Stimulated activated CD8-positive, alpha-beta memory T cell treated with anti-CD3 and anti-CD28 coated beads, Interleukin-15, amount 100 ng/mL, for 48 hours (primary cell): ENCODE results near the gene LEP.
"Not testable (repeated sequence)": the region's sequence is repeated elsewhere in the genome, so short reads cannot be mapped to it uniquely, and the experiment has no call there.

Experiments
- DNase-seq, 2 donors: peaks; one replicate each; pipeline ENCODE4 v3.0.0-alpha.2; 2020; ENCODE audit warnings: low read depth in 2 of 2

The LEP gene

GRCh38 chr7:128210590-128211570 is 30.2 kb upstream of the LEP start:
- DNase-seq, result no peak

DNA sequence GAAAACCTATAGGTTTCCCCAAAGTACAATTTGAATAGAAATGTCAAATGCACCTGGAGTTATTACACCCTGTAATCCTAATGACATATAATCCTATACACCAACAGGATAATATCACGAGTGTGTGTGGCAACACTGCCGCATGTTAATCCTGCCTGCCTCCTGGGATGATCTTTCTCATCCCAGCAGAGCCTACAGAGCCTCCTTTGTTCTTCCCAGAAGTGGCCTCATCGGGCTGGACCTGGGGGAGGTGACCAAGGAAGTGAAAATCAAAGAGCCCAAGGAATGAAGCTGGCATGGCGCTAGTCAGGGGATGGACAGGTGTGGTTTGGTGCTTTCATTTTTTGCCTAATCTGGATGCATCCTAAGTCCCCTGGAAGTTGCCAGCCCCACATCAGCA is 29.5 kb upstream of the LEP start:
- no peak for DNase-seq

- no peak for DNase-seq
These were observed 26.6 kb upstream of the LEP start for GRCh38 chr7:128214463-128214862.

DNA sequence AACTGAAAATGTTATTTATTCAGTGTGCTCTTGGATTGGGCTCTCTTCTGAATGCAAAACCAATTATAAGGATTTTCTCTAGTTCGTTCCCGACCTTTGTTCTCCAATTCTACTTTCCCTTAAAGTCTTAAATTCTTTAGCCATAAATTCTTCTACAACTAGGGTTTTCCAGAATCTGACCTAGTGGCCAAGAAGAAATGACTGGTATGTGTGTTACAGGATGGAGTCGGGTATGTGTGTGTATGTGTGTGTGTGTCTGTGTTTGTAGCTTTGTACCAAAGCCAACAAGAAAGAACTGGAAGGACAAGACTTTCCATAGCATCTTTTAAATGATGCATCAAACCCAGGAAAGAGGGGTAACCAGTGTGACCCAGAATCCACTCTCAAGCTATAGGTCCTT is 25.8 kb upstream of the LEP start:
- no peak for DNase-seq

GRCh38 chr7:128215739-128216138 is 25.3 kb upstream of the LEP start:
- no peak for DNase-seq

DNA sequence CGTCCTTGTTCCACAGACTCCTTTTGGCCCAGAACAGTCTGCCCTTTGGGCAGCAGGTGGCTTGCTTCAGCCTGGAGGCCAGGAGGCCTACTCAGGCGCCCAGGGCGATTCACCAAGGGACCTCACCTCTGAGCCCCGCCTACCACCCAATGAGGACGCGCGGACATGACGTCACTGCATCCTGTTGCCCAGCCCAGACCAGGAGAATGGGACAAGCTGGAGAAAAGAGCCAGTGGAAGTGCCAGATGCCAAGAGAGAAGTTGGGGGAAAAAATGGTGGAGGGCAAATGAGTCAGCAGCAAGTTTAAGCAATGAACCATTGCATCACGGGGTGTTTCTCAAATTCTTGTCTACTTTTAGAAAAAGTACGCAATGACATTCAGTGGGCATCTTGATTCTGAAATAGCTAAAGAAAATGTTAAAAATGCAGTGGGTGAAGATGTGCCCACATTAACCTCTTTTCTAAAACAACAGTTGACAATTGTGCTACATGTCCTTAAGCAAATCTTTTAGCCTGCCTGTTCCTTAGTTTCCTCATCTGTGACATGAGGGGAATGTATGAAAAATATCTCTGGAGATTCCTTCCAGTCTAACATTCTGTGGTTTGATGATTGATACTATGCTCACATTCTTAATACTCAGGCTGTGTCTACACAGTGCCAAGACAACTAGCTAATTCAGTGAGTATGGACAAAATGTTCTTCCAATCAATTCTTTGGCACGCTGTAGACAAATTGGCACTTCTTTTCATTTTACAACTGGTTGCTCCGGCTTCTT is 23.9 kb upstream of the LEP start:
- no peak for DNase-seq

DNA sequence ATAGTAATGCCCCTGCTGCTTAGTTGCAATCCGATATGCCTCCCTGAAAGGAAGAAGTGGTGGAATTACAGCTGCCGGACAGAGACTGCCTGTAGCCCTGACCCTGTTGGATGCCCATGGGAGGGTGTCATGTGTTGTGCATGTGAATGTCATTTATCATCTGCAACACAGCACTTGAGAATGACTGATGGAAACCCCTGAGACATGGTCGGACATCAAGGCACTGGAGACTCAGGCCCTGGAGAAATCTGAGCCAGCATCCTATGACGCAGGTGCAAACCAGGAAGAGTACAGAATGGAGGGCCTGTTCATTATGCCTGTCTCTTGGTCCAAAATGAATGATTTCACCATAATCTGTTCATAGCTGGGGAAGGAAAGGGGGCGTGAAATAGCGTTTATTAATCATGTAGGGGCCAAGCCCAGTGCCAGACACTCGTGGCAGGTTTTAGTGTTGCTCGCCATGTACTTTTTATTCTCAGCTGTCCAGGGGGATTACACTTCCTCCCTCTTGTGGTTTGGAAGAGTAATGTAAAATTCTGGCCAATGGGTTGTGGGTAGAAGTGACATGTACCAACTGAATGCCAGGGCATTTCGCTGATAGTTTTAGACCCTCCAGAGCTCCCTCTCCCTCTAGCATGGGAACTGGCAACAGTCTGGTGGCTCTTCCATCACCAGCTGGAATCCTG is 23.0 kb upstream of the LEP start:
- no peak for DNase-seq

GRCh38 chr7:128219636-128220035 is 21.4 kb upstream of the LEP start:
- no peak for DNase-seq

- no peak for DNase-seq
These were observed 19.1 kb upstream of the LEP start for GRCh38 chr7:128221929-128222403.

DNA sequence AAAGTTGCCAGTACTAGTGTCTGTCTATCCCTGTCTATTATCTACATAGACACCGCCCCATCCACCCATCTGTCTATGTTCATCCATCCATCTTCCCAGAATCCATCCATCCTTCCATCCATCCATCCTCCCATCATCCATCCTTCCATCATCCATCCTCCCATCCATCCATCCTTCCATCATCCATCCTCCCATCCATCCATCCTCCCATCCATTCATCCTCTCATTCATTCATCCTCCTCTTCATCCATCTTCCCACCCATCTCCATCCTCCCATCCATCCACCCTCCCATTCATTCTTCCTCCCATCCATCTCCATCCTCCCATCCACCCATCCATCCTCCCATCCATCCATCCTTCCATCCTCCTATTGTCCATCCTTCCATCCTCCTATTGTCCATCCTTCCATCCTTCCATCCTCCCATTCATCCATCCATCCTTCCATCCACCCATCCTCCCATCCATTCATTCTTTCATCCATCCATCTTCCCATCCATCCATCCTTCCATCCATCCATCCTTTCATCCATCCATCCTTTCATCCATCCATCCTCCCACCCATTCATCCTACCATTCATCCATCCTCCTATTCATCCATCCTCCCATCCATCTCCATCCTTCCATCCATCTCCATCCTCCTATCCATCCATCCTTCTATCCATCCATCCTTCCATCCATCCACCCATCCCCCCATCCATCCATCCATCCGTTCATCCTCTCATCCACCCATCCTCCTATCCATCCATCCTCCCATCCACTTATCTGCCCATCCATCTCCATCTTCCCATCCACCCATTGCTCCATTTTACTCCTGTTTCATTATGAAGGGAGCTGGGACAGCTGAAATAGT is 14.7 kb upstream of the LEP start:
- no peak for DNase-seq

- no peak for DNase-seq
These were observed 13.8 kb upstream of the LEP start for GRCh38 chr7:128227271-128227670.

GRCh38 chr7:128231021-128231420 is 10.1 kb upstream of the LEP start:
- DNase-seq, result no peak

- no peak for DNase-seq
These were observed 9.4 kb upstream of the LEP start for GRCh38 chr7:128231677-128232076.

DNA sequence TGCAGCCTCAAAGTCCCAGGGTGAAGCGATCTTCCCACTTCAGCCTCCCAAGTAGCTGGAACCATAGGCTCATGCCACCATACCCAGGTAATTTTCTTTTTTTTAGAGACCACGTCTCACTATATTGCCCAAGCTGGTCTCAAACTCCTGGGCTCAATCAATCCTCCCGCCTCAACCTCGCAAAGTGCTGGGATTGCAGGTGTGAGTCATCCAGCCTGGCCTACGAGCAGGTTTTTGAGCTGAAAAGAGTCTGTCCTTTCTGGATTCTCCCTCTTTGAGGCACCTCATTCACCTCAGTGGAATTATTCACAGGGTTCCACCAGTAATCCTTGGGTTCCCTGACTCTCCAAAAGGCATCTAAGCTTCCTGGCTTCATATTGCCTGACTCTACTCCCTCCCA is 7.6 kb upstream of the LEP start:
- DNase-seq, result no peak

DNA sequence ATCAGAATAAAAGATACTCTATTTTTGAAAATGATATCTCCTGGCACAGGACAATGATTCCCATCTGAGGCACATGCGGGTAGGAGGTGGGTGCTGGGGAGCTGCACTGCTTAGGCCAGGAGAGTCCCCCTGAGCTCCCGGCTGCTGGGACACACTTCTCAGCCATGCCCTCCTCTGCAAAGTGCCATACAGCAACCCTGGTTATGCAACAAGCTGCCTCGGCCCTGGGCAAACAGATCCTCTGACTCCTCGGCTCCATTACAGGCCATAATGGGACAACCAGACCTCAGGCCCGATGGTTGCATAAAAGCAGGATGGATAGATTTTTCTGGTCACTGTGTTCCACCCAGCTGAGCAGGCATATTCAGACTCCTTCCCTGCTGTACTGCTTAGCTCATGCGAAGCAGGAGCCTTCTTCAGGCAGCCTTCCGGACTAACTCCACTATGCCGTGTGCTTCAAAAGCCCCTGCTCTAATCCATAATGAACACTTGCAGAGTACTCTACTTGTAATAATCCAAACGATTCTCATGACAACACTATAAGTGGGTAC is 6.5 kb upstream of the LEP start:
- DNase-seq, result no peak

GRCh38 chr7:128235471-128235870 is 5.6 kb upstream of the LEP start:
- DNase-seq, result no peak

DNA sequence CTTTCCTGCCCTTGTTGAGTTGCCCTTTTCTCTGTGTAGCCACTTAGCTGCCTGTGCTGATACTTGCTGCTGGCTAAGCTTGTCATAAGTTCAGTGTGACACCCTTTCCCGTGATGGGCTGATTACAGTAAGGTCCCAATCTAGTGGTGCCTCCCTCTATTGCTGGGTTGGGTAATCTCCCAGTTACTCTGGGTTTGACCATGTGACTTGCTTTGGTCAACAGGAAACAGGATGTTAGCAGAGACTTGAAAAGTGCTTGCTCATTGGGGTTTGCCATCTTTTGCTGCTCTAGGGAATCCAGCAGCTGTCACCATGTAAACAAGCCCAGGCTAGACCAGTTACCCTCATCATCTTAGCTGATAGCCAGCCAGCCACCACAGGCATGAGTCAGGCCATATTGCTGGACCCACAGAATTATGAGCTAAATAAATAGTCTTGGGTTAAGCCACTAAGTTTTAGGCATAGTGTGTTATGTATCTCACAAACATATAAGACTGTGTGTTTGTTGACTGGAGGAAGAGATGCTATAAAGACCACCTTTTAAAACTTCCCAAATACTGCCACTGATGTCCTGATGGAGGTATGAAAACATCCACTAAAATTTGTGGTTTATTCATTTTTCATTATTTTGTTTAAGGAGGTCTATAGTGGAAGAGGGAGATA is 4.0 kb upstream of the LEP start:
- DNase-seq, result no peak

DNA sequence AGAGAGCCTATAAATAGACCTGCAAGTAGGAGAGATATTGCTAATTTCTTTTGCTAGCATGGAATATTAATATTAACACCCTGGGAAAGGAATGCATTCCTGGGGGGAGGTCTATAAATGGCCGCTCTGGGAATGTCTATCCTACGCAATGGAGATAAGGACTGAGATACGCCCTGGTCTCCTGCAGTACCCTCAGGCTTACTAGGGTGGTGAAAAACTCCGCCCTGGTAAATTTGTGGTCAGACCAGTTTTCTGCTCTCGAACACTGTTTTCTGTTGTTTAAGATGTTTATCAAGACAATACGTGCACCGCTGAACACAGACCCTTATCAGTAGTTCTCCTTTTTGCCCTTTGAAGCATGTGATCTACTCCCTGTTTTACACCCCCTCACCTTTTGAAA is 1.9 kb upstream of the LEP start:
- DNase-seq, result not testable (repeated sequence)

GRCh38 chr7:128242661-128243060 is 1.6 kb downstream of the LEP start:
- no peak for DNase-seq

- no peak for DNase-seq
These were observed 2.2 kb downstream of the LEP start for GRCh38 chr7:128243273-128243672.
